Suprapubic skin (tissue), 4 donors: Measurements from ENCODE around the gene DALRD3. TPM values are rescaled to one million over a fixed set of nuclear protein-coding genes. Genes with fewer than 3 reads are reported as not detected.
A peak's percentile ranks its signal among the peaks of the same experiment; 100 is the strongest.
"Not testable (repeated sequence)": the region's sequence is repeated elsewhere in the genome, so short reads cannot be mapped to it uniquely, and the experiment has no call there.

Source experiments
- DNase-seq, 2 donors: peaks; one replicate each; pipeline ENCODE4 v3.0.0-alpha.2; 2019; ENCODE audit warnings: low spot score in 2 of 2
- H3K27ac ChIP-seq: fragments of 200-600 bp; sonication (generic); one replicate; pipeline ENCODE4 v1.5.1; 2019
- H3K27me3 ChIP-seq: fragments of 200-600 bp; sonication (generic); one replicate; pipeline ENCODE4 v1.5.1; 2019
- H3K36me3 ChIP-seq: fragments of 200-600 bp; sonication (generic); one replicate; pipeline ENCODE4 v1.5.1; 2019
- H3K4me1 ChIP-seq: fragments of 200-600 bp; sonication (generic); one replicate; pipeline ENCODE4 v1.5.1; 2019
- H3K4me3 ChIP-seq: fragments of 200-600 bp; sonication (generic); one replicate; pipeline ENCODE4 v1.5.1; 2019; ENCODE audit warnings: mild to moderate bottlenecking
- H3K9me3 ChIP-seq: fragments of 200-600 bp; sonication (generic); one replicate; pipeline ENCODE4 v1.5.1; 2019
- EP300 ChIP-seq: sonication (generic); formaldehyde crosslinking; IDR thresholded peaks from one replicate; pipeline ENCODE4 v1.6.1; 2017; ENCODE audit warnings: antibody characterized with exemption
- POLR2A ChIP-seq, 2 donors: fragments of 450-650 bp; IDR thresholded peaks; one replicate each; pipeline ENCODE4 v1.6.1; 2017; ENCODE audit warnings: antibody characterized with exemption in 2 of 2, mild to moderate bottlenecking in 2 of 2, moderate library complexity in 2 of 2
- POLR2AphosphoS5 ChIP-seq, 3 donors: sonication (generic); formaldehyde crosslinking; IDR thresholded peaks; one replicate each; pipeline ENCODE4 v1.6.1; 2017; ENCODE audit warnings: antibody characterized with exemption in 3 of 3
- WGBS: methylation state at CpG from one replicate; pipeline ENCODE4 v1.1.5; 2018; 5-methylcytosine and 5-hydroxymethylcytosine counted together
- total RNA-seq, 4 donors: library from RNA; depleted of rRNA; stranded (reverse); fragments of >200 nt; gene quantifications; one replicate each; pipeline ENCODE4 v1.1.0, GENCODE V29; 2016
- TF ChIP-seq, protein P1 (sequence below), 2 donors: fragments of 200-600 bp in 1 of 2; fragments of 450-650 bp in 1 of 2; sonication (generic) in 1 of 2; IDR thresholded peaks; one replicate each; pipeline ENCODE4 v1.5.1; 2016 to 2019; ENCODE audit warnings: antibody characterized with exemption in 2 of 2, mild to moderate bottlenecking in 1 of 2, moderate library complexity in 1 of 2

Gene DALRD3
- total RNA-seq, 4 donors from 2014 or later: 44.3 to 55.4 (median 50.7) TPM

GRCh38 chr3:49012441-49013017 is 5.9 kb downstream of the DALRD3 start:
- Histone ChIP-seq H3K9me3 (no peaks in the 10 kb centered on the region), H3K36me3 (peaks cover 45% of the 10 kb centered on the region), H3K27me3 (no peaks in the 10 kb centered on the region), H3K27ac (no peak overlapping the region), H3K4me3 (no peak overlapping the region), H3K4me1 (peaks cover 31% of the 10 kb centered on the region)
- 91% methylated on average over 8 of the region's 17 CpGs for WGBS
- DNase-seq: no peak
- TF ChIP-seq POLR2AphosphoS5 (IDR thresholded peaks at IDR 0.05) (no peak), POLR2A (IDR thresholded peaks at IDR 0.05) (no peak), EP300 (no peak)
- TF ChIP-seq, protein P1, sequence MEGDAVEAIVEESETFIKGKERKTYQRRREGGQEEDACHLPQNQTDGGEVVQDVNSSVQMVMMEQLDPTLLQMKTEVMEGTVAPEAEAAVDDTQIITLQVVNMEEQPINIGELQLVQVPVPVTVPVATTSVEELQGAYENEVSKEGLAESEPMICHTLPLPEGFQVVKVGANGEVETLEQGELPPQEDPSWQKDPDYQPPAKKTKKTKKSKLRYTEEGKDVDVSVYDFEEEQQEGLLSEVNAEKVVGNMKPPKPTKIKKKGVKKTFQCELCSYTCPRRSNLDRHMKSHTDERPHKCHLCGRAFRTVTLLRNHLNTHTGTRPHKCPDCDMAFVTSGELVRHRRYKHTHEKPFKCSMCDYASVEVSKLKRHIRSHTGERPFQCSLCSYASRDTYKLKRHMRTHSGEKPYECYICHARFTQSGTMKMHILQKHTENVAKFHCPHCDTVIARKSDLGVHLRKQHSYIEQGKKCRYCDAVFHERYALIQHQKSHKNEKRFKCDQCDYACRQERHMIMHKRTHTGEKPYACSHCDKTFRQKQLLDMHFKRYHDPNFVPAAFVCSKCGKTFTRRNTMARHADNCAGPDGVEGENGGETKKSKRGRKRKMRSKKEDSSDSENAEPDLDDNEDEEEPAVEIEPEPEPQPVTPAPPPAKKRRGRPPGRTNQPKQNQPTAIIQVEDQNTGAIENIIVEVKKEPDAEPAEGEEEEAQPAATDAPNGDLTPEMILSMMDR (IDR thresholded peaks at IDR 0.05): no peak

DNA sequence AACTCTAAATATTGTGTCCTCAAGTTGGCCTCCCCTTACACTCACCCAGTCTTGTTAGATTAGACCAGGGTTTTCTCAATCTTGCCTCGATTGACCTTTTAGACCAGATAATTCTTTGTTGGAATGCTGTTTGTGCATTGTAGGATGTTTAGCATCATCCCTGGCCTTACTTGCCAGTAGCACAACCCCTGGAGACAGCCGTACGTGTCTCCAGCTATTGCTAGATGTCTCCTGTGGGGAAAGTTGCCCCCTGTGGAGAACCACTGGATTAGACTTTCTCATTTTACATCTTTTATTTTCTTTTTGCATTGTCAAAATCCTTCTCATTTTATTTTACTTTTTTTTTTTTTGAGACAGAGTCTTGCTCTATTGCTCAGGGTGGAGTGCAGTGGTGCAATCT is 9.0 kb downstream of the DALRD3 start:
- Histone ChIP-seq H3K27ac (no peak overlapping the region), H3K4me3 (no peak overlapping the region), H3K36me3 (peaks cover 20% of the 10 kb centered on the region), H3K4me1 (peaks cover 42% of the 10 kb centered on the region), H3K27me3 (no peaks in the 10 kb centered on the region), H3K9me3 (no peaks in the 10 kb centered on the region)
- no peak for DNase-seq
- 87% methylated on average over 3 of the region's 3 CpGs for WGBS
- TF ChIP-seq POLR2A (IDR thresholded peaks at IDR 0.05) (no peak), POLR2AphosphoS5 (IDR thresholded peaks at IDR 0.05) (no peak), EP300 (no peak)
- TF ChIP-seq, protein P1 (IDR thresholded peaks at IDR 0.05): no peak

- peaks cover 16% of the 10 kb centered on the region for H3K36me3 ChIP-seq
- peaks cover 41% of the 10 kb centered on the region for H3K4me1 ChIP-seq
- peak overlapping the region; percentile 69 for H3K4me3 ChIP-seq
- 89% methylated on average over 5 of the region's 5 CpGs for WGBS
- not testable (repeated sequence) for H3K27me3 ChIP-seq, DNase-seq, H3K9me3 ChIP-seq
- H3K27ac ChIP-seq: peak overlapping the region; percentile 91
Measured at GRCh38 chr3:49008627-49009026, 9.8 kb downstream of the DALRD3 start.

GRCh38 chr3:49007771-49008528 is 10.4 kb downstream of the DALRD3 start:
- no peaks in the 10 kb centered on the region for H3K27me3 ChIP-seq
- H3K36me3 ChIP-seq: peaks cover 14% of the 10 kb centered on the region
- peak; percentile 96 to 97 for DNase-seq
- 16% methylated on average over 31 of the region's 41 CpGs for WGBS
- H3K27ac ChIP-seq: peak overlapping the region; percentile 91
- TF ChIP-seq POLR2A (IDR thresholded peaks at IDR 0.05): no peak
- TF ChIP-seq EP300: no peak
- TF ChIP-seq, protein P1 (IDR thresholded peaks at IDR 0.05): no peak
- TF ChIP-seq POLR2AphosphoS5 (IDR thresholded peaks at IDR 0.05): no peak
- peaks cover 37% of the 10 kb centered on the region for H3K4me1 ChIP-seq
- H3K4me3 ChIP-seq: peak overlapping the region; percentile 69
- no peaks in the 10 kb centered on the region for H3K9me3 ChIP-seq

- TF ChIP-seq, protein P1 (IDR thresholded peaks at IDR 0.05): peak; percentile 6 to 36
- TF ChIP-seq POLR2AphosphoS5 (IDR thresholded peaks at IDR 0.05) (peak in 1 of 3 donors; percentile 82), EP300 (no peak), POLR2A (IDR thresholded peaks at IDR 0.05) (peak in 1 of 2 donors; percentile 23)
- WGBS: 0% methylated on average over 27 of the region's 65 CpGs
- Histone ChIP-seq H3K4me1 (peaks cover 29% of the 10 kb centered on the region), H3K4me3 (peak within 1 kb of the TSS; percentile 69), H3K9me3 (no peaks in the 10 kb centered on the region), H3K36me3 (peaks cover 8% of the 10 kb centered on the region), H3K27ac (peak within 1 kb of the TSS; percentile 91), H3K27me3 (no peaks in the 10 kb centered on the region)
- DNase-seq: peak; percentile 98
Measured at GRCh38 chr3:49007068-49007770, 11.2 kb downstream of the DALRD3 start, which contains the start of gene WDR6. WDR6 (plus strand) TSS chr3:49007391; CDS start chr3:49007432, 41 bp downstream.
